Panc1 (cell line): ENCODE results near the gene UTP20. TPM values are rescaled to one million over a fixed set of nuclear protein-coding genes. Genes with fewer than 3 reads are reported as not detected.

Source experiments
- ATAC-seq: fragments of 200-7000 bp; cut with Tn5 transposase; 2 replicates; pipeline ENCODE4 v1.9.1; 2020; ENCODE audit warnings: mild to moderate bottlenecking, moderate library complexity
- BruUV-seq: library from RNA; stranded (reverse); fragments of 400-500 nt; replicated peaks from 2 replicates; lab custom pipeline; 2021; lab: Mats Ljungman, UMichigan
- CTCF ChIA-PET: fragments of 300-600 bp; sonication (Branson Sonifier 250); formaldehyde crosslinking; loops from one replicate; lab custom pipeline; 2022; ENCODE audit warnings: antibody characterized with exemption; lab: Charles Lee
- POLR2A ChIA-PET: fragments of 300-600 bp; sonication (Branson Sonifier 250); formaldehyde crosslinking; loops from one replicate; lab custom pipeline; 2022; ENCODE audit warnings: antibody characterized with exemption; lab: Charles Lee
- DNase-seq: peaks from one replicate; pipeline ENCODE4 v3.0.0-alpha.2; 2010; ENCODE audit warnings: low read depth, low spot score
- H3K27ac ChIP-seq: 2 replicates; pipeline ENCODE4 v1.5.1; 2011; ENCODE audit warnings: mild to moderate bottlenecking, low read length, inconsistent platforms
- H3K27me3 ChIP-seq: fragments of 200-500 bp; sonication (Bioruptor generic); 2 replicates; pipeline ENCODE4 v1.6.0; 2014; ENCODE audit warnings: low read length, inconsistent platforms; ENCODE audit not compliant: control insufficient read depth, insufficient read depth
- H3K36me3 ChIP-seq: fragments of 200-500 bp; sonication (Bioruptor generic); 2 replicates; pipeline ENCODE4 v1.5.1; 2014; ENCODE audit warnings: inconsistent platforms, mild to moderate bottlenecking, low read length, moderate library complexity; ENCODE audit not compliant: control insufficient read depth, insufficient read depth
- H3K4me1 ChIP-seq: 2 replicates; pipeline ENCODE4 v1.5.1; 2011; ENCODE audit warnings: inconsistent platforms, mild to moderate bottlenecking, low read length, moderate library complexity; ENCODE audit not compliant: control insufficient read depth, insufficient read depth
- H3K4me3 ChIP-seq, 2 experiments: 2 replicates each; pipeline ENCODE4 v1.5.1; 2011 to 2012; ENCODE audit warnings: low read depth in 2 of 2, low read length in 2 of 2, mild to moderate bottlenecking in 2 of 2, inconsistent platforms in 1 of 2, moderate library complexity in 1 of 2
- H3K9me3 ChIP-seq: fragments of 200-500 bp; sonication (Bioruptor generic); 2 replicates; pipeline ENCODE4 v1.5.1; 2014; ENCODE audit warnings: low read depth, mild to moderate bottlenecking, inconsistent platforms, low read length, moderate library complexity; ENCODE audit not compliant: control insufficient read depth, insufficient read depth
- POLR2AphosphoS5 ChIP-seq: IDR thresholded peaks from 2 replicates; pipeline ENCODE4 v1.6.1; 2012; ENCODE audit warnings: mild to moderate bottlenecking, low read depth, low read length, moderate library complexity
- SIN3A ChIP-seq: IDR thresholded peaks from 2 replicates; pipeline ENCODE4 v1.6.1; 2012; ENCODE audit warnings: low read depth, mild to moderate bottlenecking, low read length, moderate library complexity, borderline replicate concordance; ENCODE audit not compliant: insufficient read depth
- TCF7L2 ChIP-seq: IDR thresholded peaks from 2 replicates; pipeline ENCODE4 v1.6.1; 2011; ENCODE audit warnings: mild to moderate bottlenecking, low read depth, low read length, inconsistent platforms
- in situ Hi-C: cut with HindIII; loops from 2 replicates; pipeline ENCODE4 v1.10.0; 2016; ENCODE audit warnings: low sequenced_read_pairs, low pct_unique_long_range_greater_than_20kb
- intact Hi-C: fragments of 100-400 bp; cut with micrococcal nuclease; formaldehyde crosslinking; loops from one replicate; pipeline ENCODE4 v1.10.0; 2022; ENCODE audit not compliant: unreplicated experiment
- total RNA-seq: library from RNA; stranded (reverse); gene quantifications from one replicate; pipeline ENCODE4 v1.2.1, GENCODE V29; 2021; ENCODE audit not compliant: unreplicated experiment
- TF ChIP-seq, protein P1 (sequence below): fragments of 450-650 bp; IDR thresholded peaks from 2 replicates; pipeline ENCODE4 v1.5.1; 2017; ENCODE audit warnings: mild to moderate bottlenecking
- TF ChIP-seq, protein P2 (sequence below), 2 experiments: IDR thresholded peaks; 2 replicates each; pipeline ENCODE4 v1.6.1; 2011 to 2012; ENCODE audit warnings: low read depth in 2 of 2, control low read depth in 1 of 2, low read length in 1 of 2, mild to moderate bottlenecking in 1 of 2, moderate library complexity in 1 of 2; ENCODE audit not compliant: insufficient read depth in 1 of 2

UTP20 gene
- total RNA-seq, 1 experiment from 2014 or later: 33.5 TPM

GRCh38 chr12:101327546-101327945 lies 47.6 kb downstream of the UTP20 start:
- ChIA-PET POLR2A (no interaction called here), CTCF (no interaction called here)
- BruUV-seq: no TSS peak
- Histone ChIP-seq H3K4me1 (no peaks in the 10 kb centered on the region), H3K27ac (no peak overlapping the region), H3K9me3 (no peaks in the 10 kb centered on the region), H3K4me3 (no peak overlapping the region), H3K27me3 (no peaks in the 10 kb centered on the region), H3K36me3 (peaks cover 34% of the 10 kb centered on the region)
- in situ Hi-C loops: no loop called here
- no peak for TF ChIP-seq SIN3A
- no peak for TF ChIP-seq POLR2AphosphoS5
- no peak for TF ChIP-seq TCF7L2
- TF ChIP-seq, protein P1, sequence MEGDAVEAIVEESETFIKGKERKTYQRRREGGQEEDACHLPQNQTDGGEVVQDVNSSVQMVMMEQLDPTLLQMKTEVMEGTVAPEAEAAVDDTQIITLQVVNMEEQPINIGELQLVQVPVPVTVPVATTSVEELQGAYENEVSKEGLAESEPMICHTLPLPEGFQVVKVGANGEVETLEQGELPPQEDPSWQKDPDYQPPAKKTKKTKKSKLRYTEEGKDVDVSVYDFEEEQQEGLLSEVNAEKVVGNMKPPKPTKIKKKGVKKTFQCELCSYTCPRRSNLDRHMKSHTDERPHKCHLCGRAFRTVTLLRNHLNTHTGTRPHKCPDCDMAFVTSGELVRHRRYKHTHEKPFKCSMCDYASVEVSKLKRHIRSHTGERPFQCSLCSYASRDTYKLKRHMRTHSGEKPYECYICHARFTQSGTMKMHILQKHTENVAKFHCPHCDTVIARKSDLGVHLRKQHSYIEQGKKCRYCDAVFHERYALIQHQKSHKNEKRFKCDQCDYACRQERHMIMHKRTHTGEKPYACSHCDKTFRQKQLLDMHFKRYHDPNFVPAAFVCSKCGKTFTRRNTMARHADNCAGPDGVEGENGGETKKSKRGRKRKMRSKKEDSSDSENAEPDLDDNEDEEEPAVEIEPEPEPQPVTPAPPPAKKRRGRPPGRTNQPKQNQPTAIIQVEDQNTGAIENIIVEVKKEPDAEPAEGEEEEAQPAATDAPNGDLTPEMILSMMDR: no peak
- TF ChIP-seq, protein P2, sequence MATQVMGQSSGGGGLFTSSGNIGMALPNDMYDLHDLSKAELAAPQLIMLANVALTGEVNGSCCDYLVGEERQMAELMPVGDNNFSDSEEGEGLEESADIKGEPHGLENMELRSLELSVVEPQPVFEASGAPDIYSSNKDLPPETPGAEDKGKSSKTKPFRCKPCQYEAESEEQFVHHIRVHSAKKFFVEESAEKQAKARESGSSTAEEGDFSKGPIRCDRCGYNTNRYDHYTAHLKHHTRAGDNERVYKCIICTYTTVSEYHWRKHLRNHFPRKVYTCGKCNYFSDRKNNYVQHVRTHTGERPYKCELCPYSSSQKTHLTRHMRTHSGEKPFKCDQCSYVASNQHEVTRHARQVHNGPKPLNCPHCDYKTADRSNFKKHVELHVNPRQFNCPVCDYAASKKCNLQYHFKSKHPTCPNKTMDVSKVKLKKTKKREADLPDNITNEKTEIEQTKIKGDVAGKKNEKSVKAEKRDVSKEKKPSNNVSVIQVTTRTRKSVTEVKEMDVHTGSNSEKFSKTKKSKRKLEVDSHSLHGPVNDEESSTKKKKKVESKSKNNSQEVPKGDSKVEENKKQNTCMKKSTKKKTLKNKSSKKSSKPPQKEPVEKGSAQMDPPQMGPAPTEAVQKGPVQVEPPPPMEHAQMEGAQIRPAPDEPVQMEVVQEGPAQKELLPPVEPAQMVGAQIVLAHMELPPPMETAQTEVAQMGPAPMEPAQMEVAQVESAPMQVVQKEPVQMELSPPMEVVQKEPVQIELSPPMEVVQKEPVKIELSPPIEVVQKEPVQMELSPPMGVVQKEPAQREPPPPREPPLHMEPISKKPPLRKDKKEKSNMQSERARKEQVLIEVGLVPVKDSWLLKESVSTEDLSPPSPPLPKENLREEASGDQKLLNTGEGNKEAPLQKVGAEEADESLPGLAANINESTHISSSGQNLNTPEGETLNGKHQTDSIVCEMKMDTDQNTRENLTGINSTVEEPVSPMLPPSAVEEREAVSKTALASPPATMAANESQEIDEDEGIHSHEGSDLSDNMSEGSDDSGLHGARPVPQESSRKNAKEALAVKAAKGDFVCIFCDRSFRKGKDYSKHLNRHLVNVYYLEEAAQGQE (IDR thresholded peaks at IDR 0.05; ENCODE audit: insufficient read depth in 1 of 2, low read depth in 2 of 2, low read length in 1 of 2): no peak
- ATAC-seq (no peak), DNase-seq (no peak)
- intact Hi-C loops: no loop called here

DNA sequence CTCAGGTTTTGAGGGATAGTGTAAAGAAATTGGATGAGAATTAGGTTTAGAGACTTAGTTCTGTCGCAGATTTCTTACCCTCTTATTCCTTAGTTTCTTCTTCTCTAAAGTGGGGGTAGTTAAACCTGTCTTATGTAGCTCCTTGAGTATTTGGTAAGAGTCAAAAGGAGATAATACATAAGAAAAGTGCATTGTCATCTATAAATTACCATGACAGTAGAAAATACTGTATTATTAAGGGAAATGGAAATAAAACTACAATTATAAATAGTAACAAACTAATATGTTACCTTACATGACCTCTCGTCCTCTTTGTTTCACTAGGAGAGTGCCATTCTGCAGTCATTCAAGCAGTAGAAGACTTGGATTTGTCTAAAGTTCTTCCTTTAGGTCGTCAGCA lies 49.0 kb downstream of the UTP20 start:
- POLR2A ChIA-PET: no interaction called here
- Histone ChIP-seq H3K4me1 (no peaks in the 10 kb centered on the region), H3K4me3 (no peak overlapping the region), H3K9me3 (no peaks in the 10 kb centered on the region), H3K36me3 (peaks cover 36% of the 10 kb centered on the region), H3K27me3 (no peaks in the 10 kb centered on the region), H3K27ac (no peak overlapping the region)
- DNase-seq (no peak), ATAC-seq (no peak)
- in situ Hi-C loops (no loop called here), intact Hi-C loops (no loop called here)
- no TSS peak for BruUV-seq
- CTCF ChIA-PET: no interaction called here
- no peak for TF ChIP-seq POLR2AphosphoS5
- TF ChIP-seq, protein P1: no peak
- TF ChIP-seq SIN3A: no peak
- TF ChIP-seq, protein P2 (IDR thresholded peaks at IDR 0.05; ENCODE audit: insufficient read depth in 1 of 2, low read depth in 2 of 2, low read length in 1 of 2): no peak
- no peak for TF ChIP-seq TCF7L2
